ENCODE results near the gene SCN4A. TPM values are rescaled to one million over a fixed set of nuclear protein-coding genes. Genes with fewer than 3 reads are reported as not detected.

The SCN4A gene
- total and polyA plus RNA-seq, 4 experiments from 2014 or later = 0.17 to 0.30 TPM; not detected in 2

DNA sequence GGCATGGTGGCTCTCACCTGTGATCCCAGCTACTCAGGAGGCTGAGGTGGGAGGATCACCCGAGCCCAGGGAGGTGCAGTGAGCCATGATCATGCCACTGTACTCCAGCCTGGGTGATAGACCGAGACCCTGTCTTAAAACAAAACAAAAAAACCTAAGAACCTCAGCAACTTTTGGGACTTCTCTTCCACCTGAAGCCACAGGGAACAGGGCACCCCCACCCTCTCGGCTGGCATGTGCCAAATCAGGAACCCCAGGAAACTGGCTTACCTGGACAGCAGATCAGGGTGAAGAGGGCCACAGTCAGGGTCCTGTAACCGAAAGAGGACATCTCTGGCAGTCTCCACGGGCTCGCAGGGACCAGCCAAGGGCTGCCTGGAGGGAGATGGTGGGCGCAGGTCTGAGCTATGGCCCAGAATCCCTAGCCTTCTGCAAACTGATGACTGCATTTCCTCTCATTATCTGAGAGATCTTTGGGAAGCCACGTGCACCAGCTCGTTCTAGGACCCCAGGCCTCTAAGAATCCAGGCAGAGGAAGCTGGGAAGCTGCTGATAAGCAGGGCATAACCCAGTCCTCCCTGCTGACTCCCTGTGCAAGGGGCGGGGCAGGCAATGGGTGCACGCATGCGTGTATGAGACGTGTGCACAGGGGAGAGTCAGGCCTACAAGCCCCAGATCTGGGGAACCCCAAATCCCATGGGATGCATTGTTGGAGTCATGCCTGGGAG lies 33.8 kb upstream of the SCN4A start:
- Mint-ChIP-seq H3K9me3 (peaks cover 0 to 2% (median 0%) of the 10 kb centered on the region in 8 donors), H3K27ac (peak overlapping the region in 6 of 7 donors; percentile 43 to 99 (median 69)), H3K36me3 (peaks cover 30 to 81% of the 10 kb centered on the region in 2 donors), H3K4me3 (no peak overlapping the region), H3K27me3 (no peaks in the 10 kb centered on the region), H3K4me1 (peaks cover 29 to 61% (median 43%) of the 10 kb centered on the region in 4 donors)
- H3K4me3 ChIP-seq (ENCODE audit: low read length in 2 of 2) = no peak overlapping the region
- ChIA-PET POLR2A (ENCODE audit: partially characterized antibody) (interaction anchor here (0.6 to 22.6 kb wide), 4 partner anchors 8 to 311 kb away, joined by 4 to 587 read pairs (median 4); partner anchors contain the start of genes ICAM2 and PRR29), CTCF (ENCODE audit: partially characterized antibody) (interaction anchor here (1.6 to 32.9 kb wide), 3 partner anchors 17 to 127 kb away, joined by 5 to 556 read pairs (median 8); partner anchors contain the start of gene ICAM2)
- H3K4me1 ChIP-seq (ENCODE audit: insufficient read depth, low read length) = peaks cover 58% of the 10 kb centered on the region
- intact Hi-C loops (cut with micrococcal nuclease) = no loop called here
- peaks cover 50% of the 10 kb centered on the region for H3K36me3 ChIP-seq (ENCODE audit: insufficient read depth, low read length)
- H3K9me3 ChIP-seq (ENCODE audit: control insufficient read depth in 1 of 2, low read length in 2 of 2) = no peaks in the 10 kb centered on the region
- no peak for DNase-seq
- no peaks in the 10 kb centered on the region for H3K27me3 ChIP-seq (ENCODE audit: insufficient read depth, low read length)
- H3K27ac ChIP-seq (ENCODE audit: low read depth, low read length) = no peak overlapping the region

DNA sequence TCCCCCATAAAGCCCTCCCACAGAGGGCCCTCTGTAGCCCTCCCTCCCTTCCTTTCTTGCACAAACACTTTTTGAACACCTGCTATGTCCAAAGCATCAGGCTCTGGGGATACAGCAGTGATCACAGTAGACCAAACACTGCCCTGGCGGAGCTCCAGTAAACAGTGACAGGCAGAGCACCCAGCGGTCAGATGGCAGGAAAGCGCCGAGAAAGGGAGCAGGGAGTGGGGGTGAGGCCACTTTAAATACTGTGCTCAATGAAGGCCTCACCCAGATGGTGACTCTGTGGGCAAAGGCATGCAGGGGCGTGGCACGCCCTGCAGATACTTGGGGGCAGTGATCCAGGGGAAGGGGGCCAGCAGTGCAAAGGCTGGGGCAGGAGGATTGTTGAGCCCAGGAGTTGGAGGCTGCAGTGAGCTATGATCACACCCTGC lies 33.0 kb upstream of the SCN4A start:
- Mint-ChIP-seq H3K27ac (peak overlapping the region in 6 of 7 donors; percentile 69 to 92 (median 83)), H3K4me1 (peaks cover 23 to 56% (median 38%) of the 10 kb centered on the region in 4 donors), H3K36me3 (peaks cover 23 to 73% of the 10 kb centered on the region in 2 donors), H3K9me3 (peaks cover 0 to 2% (median 0%) of the 10 kb centered on the region in 8 donors), H3K27me3 (no peaks in the 10 kb centered on the region), H3K4me3 (no peak overlapping the region)
- H3K27ac ChIP-seq (ENCODE audit: low read depth, low read length) = no peak overlapping the region
- no peaks in the 10 kb centered on the region for H3K27me3 ChIP-seq (ENCODE audit: insufficient read depth, low read length)
- POLR2A ChIA-PET (ENCODE audit: partially characterized antibody) = interaction anchor here (0.8 to 22.6 kb wide), 4 partner anchors 8 to 124 kb away, joined by 3 to 587 read pairs (median 3); partner anchors contain the start of genes ERN1 and ICAM2
- H3K9me3 ChIP-seq (ENCODE audit: control insufficient read depth in 1 of 2, low read length in 2 of 2) = no peaks in the 10 kb centered on the region
- H3K4me3 ChIP-seq (ENCODE audit: low read length in 2 of 2) = no peak overlapping the region
- H3K4me1 ChIP-seq (ENCODE audit: insufficient read depth, low read length) = peaks cover 54% of the 10 kb centered on the region
- DNase-seq = no peak
- peaks cover 50% of the 10 kb centered on the region for H3K36me3 ChIP-seq (ENCODE audit: insufficient read depth, low read length)
- CTCF ChIA-PET (ENCODE audit: partially characterized antibody) = interaction anchor here (1.6 to 32.9 kb wide), 4 partner anchors 18 to 127 kb away, joined by 5 to 556 read pairs (median 7); partner anchors contain the start of gene ICAM2
- intact Hi-C loops (cut with micrococcal nuclease) = no loop called here

- H3K9me3 Mint-ChIP-seq = peaks cover 0 to 2% (median 0%) of the 10 kb centered on the region in 8 donors
- intact Hi-C loops (cut with micrococcal nuclease) = no loop called here
- peaks cover 51% of the 10 kb centered on the region for H3K4me1 ChIP-seq (ENCODE audit: insufficient read depth, low read length)
- H3K36me3 Mint-ChIP-seq = peaks cover 16 to 69% of the 10 kb centered on the region in 2 donors
- H3K4me3 ChIP-seq (ENCODE audit: low read length in 2 of 2) = no peak overlapping the region
- no peak overlapping the region for H3K4me3 Mint-ChIP-seq
- H3K36me3 ChIP-seq (ENCODE audit: insufficient read depth, low read length) = peaks cover 49% of the 10 kb centered on the region
- ChIA-PET POLR2A (ENCODE audit: partially characterized antibody) (interaction anchor here (0.8 to 22.6 kb wide), 4 partner anchors 8 to 125 kb away, joined by 3 to 587 read pairs (median 3); partner anchors contain the start of genes ERN1 and ICAM2), CTCF (ENCODE audit: partially characterized antibody) (interaction anchor here (1.7 to 32.9 kb wide), 2 partner anchors 19 to 59 kb away, joined by 6 to 556 read pairs; partner anchors contain the start of gene ICAM2)
- DNase-seq = no peak
- no peaks in the 10 kb centered on the region for H3K9me3 ChIP-seq (ENCODE audit: control insufficient read depth in 1 of 2, low read length in 2 of 2)
- H3K4me1 Mint-ChIP-seq = peaks cover 19 to 51% (median 37%) of the 10 kb centered on the region in 4 donors
- no peaks in the 10 kb centered on the region for H3K27me3 Mint-ChIP-seq
- no peak overlapping the region for H3K27ac ChIP-seq (ENCODE audit: low read depth, low read length)
- H3K27ac Mint-ChIP-seq = peak overlapping the region in 6 of 7 donors; percentile 48 to 92 (median 64)
- no peaks in the 10 kb centered on the region for H3K27me3 ChIP-seq (ENCODE audit: insufficient read depth, low read length)
Measured at GRCh38 chr17:64004903-64005733, 32.4 kb upstream of the SCN4A start.

DNA sequence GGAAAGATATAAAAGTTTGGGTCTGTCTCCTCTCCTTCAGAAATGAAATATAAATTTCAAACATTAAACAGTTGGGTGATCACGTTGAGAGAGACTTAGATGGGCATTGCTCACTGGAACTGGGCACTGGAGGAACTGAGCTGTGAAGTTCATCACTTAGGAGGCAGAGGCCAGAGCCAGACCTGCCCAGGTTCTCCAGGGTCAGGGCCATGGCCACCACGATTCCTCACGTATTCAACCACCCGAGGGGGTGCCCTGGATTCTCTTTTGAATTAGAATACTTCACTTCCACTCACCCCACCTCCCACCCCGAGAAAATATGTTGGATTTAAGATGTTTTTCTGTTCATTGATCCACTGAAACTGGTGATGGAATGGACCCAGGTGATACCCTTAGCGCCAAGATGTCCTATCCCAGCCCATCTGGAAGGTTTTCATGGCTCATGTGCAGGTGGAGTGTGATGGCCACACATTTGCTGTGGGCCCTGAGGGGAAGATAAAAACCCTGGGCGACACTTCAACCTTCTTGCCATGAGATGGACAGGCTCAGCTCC lies 31.6 kb upstream of the SCN4A start:
- H3K4me1 Mint-ChIP-seq = peaks cover 18 to 49% (median 37%) of the 10 kb centered on the region in 4 donors
- POLR2A ChIA-PET (ENCODE audit: partially characterized antibody) = interaction anchor here (22.6 kb wide), 1 partner anchor 20 kb away, joined by 587 read pairs; the partner anchor contains the start of gene ICAM2
- H3K4me3 Mint-ChIP-seq = no peak overlapping the region
- peaks cover 11 to 61% of the 10 kb centered on the region in 2 donors for H3K36me3 Mint-ChIP-seq
- H3K4me3 ChIP-seq (ENCODE audit: low read length in 2 of 2) = no peak overlapping the region
- no peak overlapping the region for H3K27ac ChIP-seq (ENCODE audit: low read depth, low read length)
- peaks cover 43% of the 10 kb centered on the region for H3K36me3 ChIP-seq (ENCODE audit: insufficient read depth, low read length)
- CTCF ChIA-PET (ENCODE audit: partially characterized antibody) = interaction anchor here (1.7 to 32.9 kb wide), 2 partner anchors 20 to 58 kb away, joined by 6 to 556 read pairs; partner anchors contain the start of gene ICAM2
- no peaks in the 10 kb centered on the region for H3K27me3 Mint-ChIP-seq
- intact Hi-C loops (cut with micrococcal nuclease) = no loop called here
- peak overlapping the region in 5 of 7 donors; percentile 42 to 88 (median 78) for H3K27ac Mint-ChIP-seq
- H3K9me3 ChIP-seq (ENCODE audit: control insufficient read depth in 1 of 2, low read length in 2 of 2) = no peaks in the 10 kb centered on the region
- no peak for DNase-seq
- H3K9me3 Mint-ChIP-seq = peaks cover 0 to 5% (median 0%) of the 10 kb centered on the region in 8 donors
- peaks cover 51% of the 10 kb centered on the region for H3K4me1 ChIP-seq (ENCODE audit: insufficient read depth, low read length)
- H3K27me3 ChIP-seq (ENCODE audit: insufficient read depth, low read length) = no peaks in the 10 kb centered on the region

DNA sequence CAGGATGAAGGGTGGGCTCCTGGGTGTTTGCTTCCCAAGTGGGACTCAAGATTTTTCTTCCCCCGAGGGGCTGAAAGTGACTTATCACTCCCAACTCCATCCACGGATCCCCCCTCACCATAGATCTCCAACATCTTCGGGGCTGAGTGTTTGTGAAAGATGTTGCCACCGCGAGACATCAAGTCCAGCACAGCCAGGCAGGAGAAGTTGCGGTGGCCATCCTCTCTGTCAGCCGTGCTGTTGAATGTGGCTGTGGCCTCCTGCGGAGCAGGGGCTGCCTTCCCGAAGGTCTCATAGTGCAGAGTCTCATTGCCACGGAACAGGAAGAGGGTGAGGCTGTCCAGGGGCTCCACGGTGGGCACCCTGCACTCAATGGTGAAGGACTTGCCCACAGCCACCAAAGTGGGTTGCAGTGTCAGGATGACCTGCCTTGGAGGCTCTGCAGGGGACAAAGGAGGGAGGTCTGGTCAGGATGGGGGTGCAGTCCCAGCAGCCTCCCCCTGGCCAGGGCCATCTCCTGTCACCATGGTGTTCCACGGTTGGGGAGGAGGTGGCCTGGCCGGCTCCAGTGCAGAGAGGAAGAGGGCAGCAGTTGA lies 30.9 kb upstream of the SCN4A start:
- no peak overlapping the region for H3K27ac ChIP-seq (ENCODE audit: low read depth, low read length)
- ChIA-PET CTCF (ENCODE audit: partially characterized antibody) (interaction anchor here (32.9 kb wide), 1 partner anchor 20 kb away, joined by 556 read pairs; the partner anchor contains the start of gene ICAM2), POLR2A (ENCODE audit: partially characterized antibody) (interaction anchor here (3.0 to 22.6 kb wide), 2 partner anchors 10 to 21 kb away, joined by 13 to 587 read pairs; partner anchors contain the start of gene ICAM2)
- H3K4me1 Mint-ChIP-seq = peaks cover 13 to 49% (median 36%) of the 10 kb centered on the region in 4 donors
- peaks cover 51% of the 10 kb centered on the region for H3K4me1 ChIP-seq (ENCODE audit: insufficient read depth, low read length)
- H3K27ac Mint-ChIP-seq = peak overlapping the region; percentile 12 to 88 (median 52)
- peaks cover 11 to 54% of the 10 kb centered on the region in 2 donors for H3K36me3 Mint-ChIP-seq
- H3K4me3 ChIP-seq (ENCODE audit: low read length in 2 of 2) = no peak overlapping the region
- no peak for DNase-seq
- H3K36me3 ChIP-seq (ENCODE audit: insufficient read depth, low read length) = peaks cover 43% of the 10 kb centered on the region
- intact Hi-C loops (cut with micrococcal nuclease) = no loop called here
- no peaks in the 10 kb centered on the region for H3K27me3 ChIP-seq (ENCODE audit: insufficient read depth, low read length)
- no peaks in the 10 kb centered on the region for H3K9me3 ChIP-seq (ENCODE audit: control insufficient read depth in 1 of 2, low read length in 2 of 2)
- H3K9me3 Mint-ChIP-seq = peaks cover 0 to 5% (median 0%) of the 10 kb centered on the region in 8 donors
- no peak overlapping the region for H3K4me3 Mint-ChIP-seq
- H3K27me3 Mint-ChIP-seq = no peaks in the 10 kb centered on the region

All from CD4-positive, alpha-beta memory T cell (primary cell).